Daoy (cell line): ENCODE results near the gene SYT12. TPM values are rescaled to one million over a fixed set of nuclear protein-coding genes. Genes with fewer than 3 reads are reported as not detected.

Source experiments
- DNase-seq: peaks from one replicate; pipeline ENCODE4 v3.0.0-alpha.2; 2015; ENCODE audit warnings: low read depth
- total RNA-seq: library from RNA; depleted of rRNA; stranded (reverse); fragments of >200 nt; shearing (Covaris generic); gene quantifications from 2 replicates; pipeline ENCODE4 v1.2.3, GENCODE V29; 2014

SYT12 gene
- total RNA-seq, 1 experiment from 2014 or later = 1.1 TPM

DNA sequence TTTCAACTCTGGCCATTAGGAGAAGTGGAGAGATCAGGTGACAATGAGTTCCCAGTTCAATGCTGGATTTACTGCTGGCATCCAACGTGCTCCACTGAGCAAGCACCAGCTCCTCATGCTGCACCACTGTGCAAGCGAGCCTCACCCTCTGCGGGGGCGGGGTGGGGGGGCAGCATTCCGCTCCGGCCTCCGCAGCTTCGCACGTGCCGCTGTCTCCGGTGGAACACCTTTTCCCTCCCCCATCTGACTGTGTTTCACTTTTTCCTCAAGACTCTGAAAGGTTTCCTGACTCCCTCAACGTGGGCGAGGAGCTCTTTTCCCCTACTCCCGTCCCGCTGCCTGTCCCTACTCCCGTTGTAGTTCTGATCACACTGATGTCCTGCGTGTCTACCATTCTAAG, 32.9 kb downstream of the SYT12 start:
- no peak for DNase-seq

DNA sequence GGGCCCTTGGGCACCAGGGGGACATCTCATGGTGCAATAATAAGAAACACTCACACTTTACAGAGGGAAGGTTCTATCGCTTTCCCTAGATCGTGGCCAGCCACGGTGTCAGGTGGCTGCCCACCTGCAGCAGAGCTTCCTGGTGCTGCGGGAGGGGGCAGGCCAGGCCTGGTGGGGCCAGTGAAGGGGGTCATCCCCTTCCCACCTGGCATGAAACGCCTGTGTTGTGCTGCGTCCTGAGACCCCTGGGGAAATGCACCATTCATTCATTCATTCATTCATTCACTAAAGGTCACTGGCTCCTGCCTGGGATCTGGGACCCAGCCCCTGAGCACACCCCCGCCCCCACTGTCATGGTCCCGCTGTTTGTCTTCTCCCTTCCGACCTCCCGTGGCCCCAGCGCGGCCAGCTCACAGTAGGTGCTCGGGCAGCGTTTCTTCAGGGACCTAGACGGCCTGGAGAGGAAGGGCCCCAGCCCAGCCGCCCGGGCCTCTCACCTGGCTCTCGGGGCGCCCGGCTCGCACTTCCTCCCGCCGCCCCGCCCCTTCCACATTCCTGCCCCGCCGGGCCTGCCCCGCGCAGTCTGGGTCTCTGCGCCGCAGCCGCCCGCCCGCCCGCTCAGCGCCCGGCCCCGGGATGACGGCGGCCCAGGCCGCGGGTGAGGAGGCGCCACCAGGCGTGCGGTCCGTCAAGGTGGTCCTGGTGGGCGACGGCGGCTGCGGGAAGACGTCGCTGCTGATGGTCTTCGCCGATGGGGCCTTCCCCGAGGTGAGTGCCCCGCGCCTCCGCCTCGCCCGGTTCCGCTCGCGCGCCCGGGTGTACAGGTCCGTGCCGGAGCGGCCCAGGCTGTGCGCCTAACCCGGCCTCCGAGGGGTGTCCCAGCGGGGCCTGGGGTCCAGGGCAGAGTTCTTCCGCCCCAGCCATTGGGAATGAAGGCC, 33.6 kb downstream of the SYT12 start, which contains the start of gene RHOD:
TSS of gene RHOD (plus strand) at position 581 of the 938 bp plus-strand sequence. CDS start at position 637, 56 bp downstream.
- no peak for DNase-seq

DNA sequence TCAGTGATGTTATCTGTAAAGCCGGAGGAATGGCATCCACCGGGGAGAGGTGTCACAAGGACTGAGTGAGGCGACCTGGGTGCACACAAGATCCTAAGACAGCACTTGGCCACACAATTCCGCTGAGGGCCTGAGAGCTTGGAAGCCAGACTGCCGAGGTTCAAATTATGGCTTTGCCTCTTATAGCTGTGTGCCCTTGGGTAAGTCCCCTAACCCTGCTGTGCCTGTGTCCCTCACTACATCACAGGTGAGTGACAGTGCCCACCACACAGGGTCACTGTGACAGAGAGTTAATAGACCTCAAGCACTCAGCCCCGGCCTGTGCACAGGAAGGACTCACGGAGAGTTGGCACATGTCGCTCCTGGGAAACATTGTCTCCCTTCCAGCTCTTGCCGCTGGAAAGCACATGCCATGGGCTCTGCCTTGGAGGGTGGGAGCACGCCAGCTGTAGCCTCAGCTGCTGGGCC, 34.3 kb downstream of the SYT12 start:
- no peak for DNase-seq

DNA sequence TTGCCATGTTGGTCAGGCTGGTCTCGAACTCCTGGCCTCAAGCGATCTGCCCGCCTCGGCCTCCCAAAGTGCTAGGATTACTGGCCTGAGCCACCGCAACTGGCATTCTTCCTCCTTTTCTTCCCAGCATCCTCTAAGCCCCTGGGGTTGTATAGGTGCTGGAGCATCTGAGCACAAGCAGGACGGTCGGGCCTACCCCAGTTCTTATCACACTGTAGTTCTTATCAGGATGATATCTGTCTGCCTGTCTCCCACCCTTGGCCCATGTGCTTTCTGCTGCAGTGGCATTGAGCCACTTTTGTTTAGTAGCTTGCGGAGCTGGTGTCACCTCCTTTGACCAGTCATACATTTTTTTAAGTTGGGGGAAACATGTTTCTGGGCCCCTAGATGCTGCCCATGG, 35.6 kb downstream of the SYT12 start:
- no peak for DNase-seq

- DNase-seq = no peak
Measured at GRCh38 chr11:67059671-67060070, 36.7 kb downstream of the SYT12 start.

DNA sequence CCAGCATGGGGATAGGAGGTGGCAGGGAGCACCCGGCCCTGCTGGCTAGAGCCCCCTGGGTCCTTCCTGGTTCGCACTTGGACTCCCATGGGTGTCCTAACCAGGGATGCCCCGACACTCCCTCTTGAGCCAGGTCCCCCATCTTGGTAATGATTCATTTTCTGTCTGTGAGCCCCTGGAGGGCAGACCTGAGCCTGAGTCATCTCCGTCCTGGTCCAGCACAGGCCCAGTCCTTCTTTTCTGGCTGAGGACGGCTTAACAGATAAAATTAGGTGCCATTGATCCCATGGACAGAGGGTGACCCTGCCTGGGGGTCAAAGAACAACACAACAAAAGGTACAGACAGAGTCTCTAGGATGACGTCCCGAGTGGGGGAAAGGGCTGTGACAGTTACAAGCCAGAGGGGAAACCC, 37.2 kb downstream of the SYT12 start:
- DNase-seq = peak; percentile 66

GRCh38 chr11:67062526-67063373, 39.8 kb downstream of the SYT12 start:
- peak; percentile 59 for DNase-seq

GRCh38 chr11:67066333-67066709, 43.4 kb downstream of the SYT12 start:
- no peak for DNase-seq

DNA sequence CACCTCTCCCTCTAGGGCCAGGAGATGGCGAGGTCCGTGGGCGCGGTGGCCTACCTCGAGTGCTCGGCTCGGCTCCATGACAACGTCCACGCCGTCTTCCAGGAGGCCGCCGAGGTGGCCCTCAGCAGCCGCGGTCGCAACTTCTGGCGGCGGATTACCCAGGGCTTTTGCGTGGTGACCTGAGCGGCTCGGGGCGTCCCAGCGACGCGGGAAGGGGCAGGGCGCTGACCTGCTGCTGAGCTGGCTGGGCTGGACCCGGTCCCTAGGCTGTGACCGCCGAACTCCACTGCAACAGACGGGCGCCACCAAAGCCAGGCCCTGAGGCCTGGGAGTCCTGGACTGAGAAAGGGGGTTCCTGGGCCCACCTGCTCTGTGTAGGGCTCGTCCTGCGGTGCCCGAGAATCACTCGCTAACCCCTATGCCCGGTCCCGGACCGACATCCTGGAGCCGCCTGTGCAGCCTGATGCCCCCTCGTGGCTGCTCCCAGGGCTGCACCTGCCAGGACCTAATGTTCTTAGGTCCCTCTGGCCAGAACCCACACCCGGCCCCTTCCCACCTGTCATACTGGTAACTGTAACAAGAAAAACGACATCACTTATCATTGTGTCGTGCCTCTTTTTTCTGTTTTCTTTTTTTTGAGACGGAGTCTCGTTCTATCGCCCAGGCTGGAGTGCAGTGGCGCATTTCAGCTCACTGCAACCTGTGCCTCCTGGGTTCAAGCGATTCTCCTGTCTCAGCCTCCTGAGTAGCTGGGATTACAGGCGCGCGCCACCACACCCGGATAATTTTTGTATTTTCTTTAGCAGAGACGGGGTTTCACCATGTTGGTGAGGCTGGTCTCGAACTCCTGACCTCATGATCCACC, 48.7 kb downstream of the SYT12 start:
- peak; percentile 79 for DNase-seq

GRCh38 chr11:67072295-67072694, 49.4 kb downstream of the SYT12 start:
- DNase-seq = no peak

DNA sequence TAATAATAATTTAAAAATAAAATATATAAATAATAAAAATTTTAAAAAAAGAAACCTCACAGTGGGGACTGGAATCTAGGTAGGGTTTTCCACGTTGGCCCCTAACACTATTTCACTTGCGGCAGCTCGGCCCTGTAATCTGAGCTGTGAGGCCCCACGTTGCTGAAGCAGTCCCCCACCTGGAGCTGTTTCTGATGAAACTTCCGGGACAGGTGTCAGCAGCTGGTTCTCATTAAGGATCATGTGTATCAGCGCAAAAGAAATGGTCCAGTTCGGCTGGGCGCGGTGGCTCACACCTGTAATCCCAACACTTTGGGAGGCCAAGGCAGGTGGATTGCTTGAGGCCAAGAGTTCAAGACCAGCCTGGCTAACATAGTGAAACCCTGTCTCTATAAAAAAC, 51.0 kb downstream of the SYT12 start:
- no peak for DNase-seq

- DNase-seq = no peak
Measured at GRCh38 chr11:67076202-67076601, 53.3 kb downstream of the SYT12 start.

DNA sequence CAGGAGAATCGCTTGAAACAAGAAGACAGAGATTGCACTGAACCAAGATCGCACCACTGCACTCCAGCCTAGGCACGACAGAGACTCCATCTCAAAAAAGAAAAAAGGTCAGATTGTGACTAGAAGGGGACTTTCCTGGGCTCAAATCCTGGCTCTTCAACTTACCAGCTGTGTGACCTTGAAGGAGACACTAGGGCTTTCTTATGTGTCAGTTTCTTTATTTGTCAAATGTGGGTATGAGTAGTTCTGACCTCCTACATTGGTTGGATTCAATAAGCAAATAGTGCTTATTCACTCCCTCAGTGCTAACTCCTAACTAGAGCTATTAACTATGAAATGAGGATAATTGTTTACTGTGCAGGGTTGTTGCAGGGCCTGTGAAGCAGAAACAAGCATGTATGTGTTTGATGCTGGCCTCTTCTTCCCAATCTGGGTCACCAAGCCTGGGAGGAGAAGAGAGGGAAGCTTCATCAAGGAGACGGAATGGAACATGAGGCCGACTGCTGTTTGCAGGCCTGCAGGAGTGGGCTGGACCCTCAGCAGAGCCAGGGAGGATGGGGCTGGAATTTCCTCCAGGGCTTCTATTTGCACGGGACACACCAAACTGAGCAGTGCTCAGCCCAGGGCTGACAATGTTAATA, 56.3 kb downstream of the SYT12 start:
- DNase-seq = no peak

- DNase-seq = no peak
Measured at GRCh38 chr11:67082071-67082791, 59.3 kb downstream of the SYT12 start.

GRCh38 chr11:67083786-67084366, 60.9 kb downstream of the SYT12 start:
- DNase-seq = no peak

GRCh38 chr11:67085617-67086016, 62.7 kb downstream of the SYT12 start:
- DNase-seq = no peak

- no peak for DNase-seq
Measured at GRCh38 chr11:67090717-67091116, 67.8 kb downstream of the SYT12 start.

DNA sequence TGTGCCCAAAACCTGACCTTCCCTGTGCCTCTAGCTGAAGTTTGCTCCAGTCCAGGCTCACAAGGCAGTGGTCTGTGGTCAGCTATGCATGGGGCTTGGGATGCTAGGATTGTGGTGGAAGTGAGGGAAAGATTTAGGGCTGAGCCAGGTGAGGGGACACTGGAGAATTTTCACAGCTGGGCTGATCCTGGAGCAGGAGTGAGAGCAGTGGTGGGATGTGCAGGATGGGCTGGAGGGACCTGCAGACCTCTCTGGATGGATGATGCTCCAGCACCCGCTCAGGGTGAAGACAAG, 72.2 kb downstream of the SYT12 start:
- no peak for DNase-seq

GRCh38 chr11:67098799-67099429, 76.0 kb downstream of the SYT12 start:
- no peak for DNase-seq
